ENCODE data around the gene UBE2L3.

The UBE2L3 gene

DNA sequence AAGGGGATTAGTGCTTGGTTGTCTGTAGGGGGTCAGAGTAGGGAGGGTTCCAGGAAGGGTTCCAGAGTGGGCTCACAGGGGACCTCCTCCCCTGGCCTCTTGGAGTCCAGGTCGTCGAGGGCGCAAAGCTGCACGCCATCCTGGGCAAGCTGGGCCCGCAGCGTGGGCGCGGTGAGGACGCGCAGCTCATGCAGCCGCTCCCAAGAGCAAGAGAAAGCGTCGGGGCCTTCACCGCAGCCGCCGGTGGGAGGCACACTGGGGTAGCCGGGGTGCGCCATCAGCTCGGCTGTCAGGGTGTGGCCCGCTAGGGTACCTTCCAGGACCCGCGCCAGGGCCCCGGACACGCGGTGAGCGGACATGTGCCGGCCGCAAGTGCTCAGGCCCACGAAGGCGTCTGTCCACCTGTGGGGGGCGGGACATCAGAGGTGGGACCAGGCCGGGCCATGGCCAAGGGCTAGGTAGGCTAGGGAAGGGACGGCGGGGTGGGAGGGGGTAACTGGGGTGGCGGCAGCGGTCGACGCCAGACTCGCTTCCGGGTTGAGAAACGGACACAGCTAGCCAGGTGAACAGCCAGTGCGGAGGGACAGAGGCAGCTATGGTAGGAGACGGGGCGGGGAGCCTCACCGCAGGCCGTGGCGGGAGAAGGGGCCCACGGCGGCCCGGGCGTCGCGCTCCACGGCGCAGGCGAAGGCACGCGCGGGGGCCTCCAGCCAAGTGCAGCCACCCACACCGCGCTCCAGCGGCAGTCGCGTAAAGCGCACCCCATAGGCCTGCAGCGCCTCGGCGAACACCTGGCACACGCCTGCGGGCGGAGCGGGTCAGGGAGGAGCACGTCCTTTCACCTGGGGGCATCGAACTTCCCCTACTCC is 61.1 kb downstream of the UBE2L3 start:
- DNase-seq (ENCODE audit: insufficient read length, low spot score), result no peak
- FAIRE-seq, result no peak
- no peak for TF ChIP-seq PAX5 (IDR thresholded peaks at IDR 0.05; ENCODE audit: insufficient read depth, low read length, severe bottlenecking)

GRCh38 chr22:21629255-21630149 is 62.0 kb downstream of the UBE2L3 start, which contains the start of gene YDJC:
Gene YDJC (minus strand): TSS chr22:21630022. CDS start chr22:21630014, 8 bp downstream.
- peak; percentile 79 for TF ChIP-seq SPI1 (IDR thresholded peaks at IDR 0.05; ENCODE audit: low read depth, low read length)
- 0 out of 2 replicates have a peak, but pooled peaks have one; percentile 60 for TF ChIP-seq POU2F2 (IDR thresholded peaks at IDR 0.05; ENCODE audit: low read depth, low read length)
- TF ChIP-seq PAX5 (IDR thresholded peaks at IDR 0.05; ENCODE audit: insufficient read depth, low read length, severe bottlenecking), result no peak
- TF ChIP-seq POLR2AphosphoS5 (IDR thresholded peaks at IDR 0.05; ENCODE audit: low read depth, low read length), result peak; percentile 71
- peak; percentile 76 for TF ChIP-seq POLR2A (IDR thresholded peaks at IDR 0.05; ENCODE audit: low read depth, low read length)
- peak; percentile 74 for TF ChIP-seq TAF1 (IDR thresholded peaks at IDR 0.05; ENCODE audit: low read depth, low read length)
- DNase-seq (ENCODE audit: insufficient read length, low spot score) (peak; percentile 92), FAIRE-seq (peak; percentile 98)

GRCh38 chr22:21631025-21631424 is 63.5 kb downstream of the UBE2L3 start:
- TF ChIP-seq PAX5 (IDR thresholded peaks at IDR 0.05; ENCODE audit: insufficient read depth, low read length, severe bottlenecking) (no peak), TAF1 (IDR thresholded peaks at IDR 0.05; ENCODE audit: low read depth, low read length) (no peak), SPI1 (IDR thresholded peaks at IDR 0.05; ENCODE audit: low read depth, low read length) (no peak), POLR2A (IDR thresholded peaks at IDR 0.05; ENCODE audit: low read depth, low read length) (no peak), POU2F2 (IDR thresholded peaks at IDR 0.05; ENCODE audit: low read depth, low read length) (no peak), POLR2AphosphoS5 (IDR thresholded peaks at IDR 0.05; ENCODE audit: low read depth, low read length) (no peak)
- FAIRE-seq (no peak), DNase-seq (ENCODE audit: insufficient read length, low spot score) (no peak)

- DNase-seq (ENCODE audit: insufficient read length, low spot score) (peak; percentile 44), FAIRE-seq (no peak)
- no peak for TF ChIP-seq POLR2AphosphoS5 (IDR thresholded peaks at IDR 0.05; ENCODE audit: low read depth, low read length)
- TF ChIP-seq POU2F2 (IDR thresholded peaks at IDR 0.05; ENCODE audit: low read depth, low read length), result peak; percentile 12; the same call in 1 of the 2 replicates
- TF ChIP-seq SPI1 (IDR thresholded peaks at IDR 0.05; ENCODE audit: low read depth, low read length), result no peak
Observed at GRCh38 chr22:21632237-21632895, 64.9 kb downstream of the UBE2L3 start, which contains the start of gene CCDC116. Gene CCDC116 (plus strand): TSS chr22:21632760. CDS start chr22:21633182, 422 bp downstream.

DNA sequence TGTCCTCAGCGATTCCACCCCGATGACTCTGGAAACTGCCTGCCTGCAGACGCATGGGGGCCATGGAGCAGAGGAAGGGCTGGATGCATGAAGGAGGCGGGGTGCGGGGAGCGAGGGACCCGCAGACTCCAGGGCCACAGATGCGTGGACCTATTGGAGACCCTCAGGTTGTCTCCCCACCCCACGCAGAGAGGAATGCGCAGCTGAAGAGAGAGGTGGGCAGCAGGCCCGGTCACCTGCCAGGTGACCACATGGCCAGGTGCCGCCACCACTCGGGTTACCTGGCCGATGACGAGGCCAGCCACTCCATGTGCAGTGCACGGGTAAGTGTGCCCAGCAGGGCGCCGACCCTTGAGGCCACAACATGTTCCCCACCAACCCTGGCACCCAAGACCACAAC is 65.4 kb downstream of the UBE2L3 start:
- DNase-seq (ENCODE audit: insufficient read length, low spot score) (no peak), FAIRE-seq (no peak)
- TF ChIP-seq TAF1 (IDR thresholded peaks at IDR 0.05; ENCODE audit: low read depth, low read length) (no peak), POLR2A (IDR thresholded peaks at IDR 0.05; ENCODE audit: low read depth, low read length) (no peak), PAX5 (IDR thresholded peaks at IDR 0.05; ENCODE audit: insufficient read depth, low read length, severe bottlenecking) (no peak), POU2F2 (IDR thresholded peaks at IDR 0.05; ENCODE audit: low read depth, low read length) (no peak), SPI1 (IDR thresholded peaks at IDR 0.05; ENCODE audit: low read depth, low read length) (no peak), POLR2AphosphoS5 (IDR thresholded peaks at IDR 0.05; ENCODE audit: low read depth, low read length) (no peak)

- FAIRE-seq, result no peak
- DNase-seq (ENCODE audit: insufficient read length, low spot score), result no peak
- TF ChIP-seq PAX5 (IDR thresholded peaks at IDR 0.05; ENCODE audit: insufficient read depth, low read length, severe bottlenecking), result no peak
- TF ChIP-seq POLR2A (IDR thresholded peaks at IDR 0.05; ENCODE audit: low read depth, low read length), result no peak
- no peak for TF ChIP-seq POU2F2 (IDR thresholded peaks at IDR 0.05; ENCODE audit: low read depth, low read length)
- no peak for TF ChIP-seq SPI1 (IDR thresholded peaks at IDR 0.05; ENCODE audit: low read depth, low read length)
- TF ChIP-seq TAF1 (IDR thresholded peaks at IDR 0.05; ENCODE audit: low read depth, low read length), result no peak
- no peak for TF ChIP-seq POLR2AphosphoS5 (IDR thresholded peaks at IDR 0.05; ENCODE audit: low read depth, low read length)
Observed at GRCh38 chr22:21633481-21633880, 66.0 kb downstream of the UBE2L3 start.

GRCh38 chr22:21634081-21634480 is 66.6 kb downstream of the UBE2L3 start:
- no peak for TF ChIP-seq TAF1 (IDR thresholded peaks at IDR 0.05; ENCODE audit: low read depth, low read length)
- no peak for TF ChIP-seq POU2F2 (IDR thresholded peaks at IDR 0.05; ENCODE audit: low read depth, low read length)
- DNase-seq (ENCODE audit: insufficient read length, low spot score) (no peak), FAIRE-seq (no peak)

- FAIRE-seq, result no peak
- no peak for TF ChIP-seq POLR2AphosphoS5 (IDR thresholded peaks at IDR 0.05; ENCODE audit: low read depth, low read length)
- TF ChIP-seq TAF1 (IDR thresholded peaks at IDR 0.05; ENCODE audit: low read depth, low read length), result no peak
- TF ChIP-seq SPI1 (IDR thresholded peaks at IDR 0.05; ENCODE audit: low read depth, low read length), result no peak
- no peak for TF ChIP-seq POLR2A (IDR thresholded peaks at IDR 0.05; ENCODE audit: low read depth, low read length)
- TF ChIP-seq POU2F2 (IDR thresholded peaks at IDR 0.05; ENCODE audit: low read depth, low read length), result no peak
- no peak for TF ChIP-seq PAX5 (IDR thresholded peaks at IDR 0.05; ENCODE audit: insufficient read depth, low read length, severe bottlenecking)
- no peak for DNase-seq (ENCODE audit: insufficient read length, low spot score)
Observed at GRCh38 chr22:21634844-21635243, 67.3 kb downstream of the UBE2L3 start.

All from GM12891 (cell line).